GM13977 (cell line): ENCODE results near the gene NLE1.
A peak's percentile ranks its signal among the peaks of the same experiment; 100 is the strongest.

ENCODE experiments used
- DNase-seq: peaks from one replicate; pipeline ENCODE4 v3.0.0; 2012; ENCODE audit warnings: low spot score
- CTCF ChIP-seq: IDR thresholded peaks from 2 replicates; pipeline ENCODE4 v1.5.1; 2012; ENCODE audit warnings: mild to moderate bottlenecking, control low read depth; ENCODE audit not compliant: insufficient read depth; ENCODE audit errors: extremely low read depth, missing control alignments
- in situ Hi-C: fragments of 300-500 bp; cut with MboI; formaldehyde crosslinking; loops from one replicate; pipeline ENCODE4 v1.12.0; 2022; ENCODE audit warnings: low sequenced_read_pairs, low pct_unique_long_range_greater_than_20kb, mixed read lengths, inconsistent platforms; ENCODE audit not compliant: unreplicated experiment

NLE1 gene

GRCh38 chr17:35171834-35172233 is 29.7 kb upstream of the NLE1 start:
- in situ Hi-C loops, result loop anchor here (25.0 kb wide), 1 partner anchor 365 kb away; the partner anchor contains the start of gene SLFN12L
- DNase-seq, result no peak
- no peak for TF ChIP-seq CTCF

- peak; percentile 54 for DNase-seq
- TF ChIP-seq CTCF, result peak; percentile 30
- in situ Hi-C loops, result loop anchor here (25.0 kb wide), 1 partner anchor 366 kb away; the partner anchor contains the start of gene SLFN12L
Observed at GRCh38 chr17:35170968-35171771, 29.1 kb upstream of the NLE1 start.

- TF ChIP-seq CTCF, result no peak
- DNase-seq, result no peak
- in situ Hi-C loops, result loop anchor here (25.0 kb wide), 1 partner anchor 367 kb away; the partner anchor contains the start of gene SLFN12L
Observed at GRCh38 chr17:35169835-35170363, 27.8 kb upstream of the NLE1 start.

- in situ Hi-C loops, result loop anchor here (25.0 kb wide), 1 partner anchor 370 kb away; the partner anchor contains the start of gene SLFN12L
- DNase-seq, result no peak
- no peak for TF ChIP-seq CTCF
Observed at GRCh38 chr17:35167666-35168065, 25.6 kb upstream of the NLE1 start.

- TF ChIP-seq CTCF, result no peak
Observed at GRCh38 chr17:35167046-35167445, 24.9 kb upstream of the NLE1 start.

GRCh38 chr17:35166526-35166925 is 24.4 kb upstream of the NLE1 start:
- no peak for DNase-seq
- in situ Hi-C loops, result loop anchor here (25.0 kb wide), 1 partner anchor 371 kb away; the partner anchor contains the start of gene SLFN12L
- TF ChIP-seq CTCF, result no peak

More at GRCh38 chr17:35167046-35167445, 24.9 kb upstream of the NLE1 start:
- DNase-seq, result no peak
- in situ Hi-C loops, result loop anchor here (25.0 kb wide), 1 partner anchor 370 kb away; the partner anchor contains the start of gene SLFN12L
